Peyer's patch (tissue), 4 donors: ENCODE results near the gene BHLHE41. TPM values are rescaled to one million over a fixed set of nuclear protein-coding genes. Genes with fewer than 3 reads are reported as not detected.
A peak's percentile ranks its signal among the peaks of the same experiment; 100 is the strongest.

Experiments used
- DNase-seq, 3 donors: peaks; one replicate each; pipeline ENCODE4 v3.0.0-alpha.2; 2017 to 2019
- H3K27ac ChIP-seq, 4 donors: fragments of 200-600 bp; sonication (generic); one replicate each; pipeline ENCODE4 v1.5.1; 2016 to 2019
- H3K27me3 ChIP-seq, 2 donors: fragments of 200-600 bp; sonication (generic); one replicate each; pipeline ENCODE4 v1.5.1; 2019
- H3K36me3 ChIP-seq, 3 donors: fragments of 200-600 bp; sonication (generic); one replicate each; pipeline ENCODE4 v1.5.1; 2016 to 2019
- H3K4me1 ChIP-seq, 4 donors: fragments of 200-600 bp; sonication (generic); one replicate each; pipeline ENCODE4 v1.5.1; 2016 to 2019
- H3K4me3 ChIP-seq, 4 donors: fragments of 200-600 bp; sonication (generic); 1 replicate in 3 of 4; 2 replicates in 1 of 4; pipeline ENCODE4 v1.5.1; 2016 to 2019; ENCODE audit warnings: mild to moderate bottlenecking in 1 of 4
- H3K9me3 ChIP-seq, 4 donors: fragments of 200-600 bp; sonication (generic); one replicate each; pipeline ENCODE4 v1.5.1; 2016 to 2019; ENCODE audit warnings: mild to moderate bottlenecking in 1 of 4
- POLR2A ChIP-seq, 2 donors: fragments of 450-650 bp; IDR thresholded peaks; one replicate each; pipeline ENCODE4 v1.5.1; 2017; ENCODE audit warnings: antibody characterized with exemption in 2 of 2, mild to moderate bottlenecking in 2 of 2, moderate library complexity in 2 of 2
- total RNA-seq, 4 donors: library from RNA; depleted of rRNA; stranded (reverse); fragments of >200 nt; gene quantifications; one replicate each; pipeline ENCODE4 v1.1.0, GENCODE V29; 2016
- TF ChIP-seq, protein P1 (sequence below), 6 experiments: fragments of 450-650 bp in 4 of 6; fragments of 200-600 bp in 2 of 6; sonication (generic) in 1 of 6; IDR thresholded peaks; one replicate each; pipeline ENCODE4 v1.5.1; 2017 to 2019; ENCODE audit warnings: antibody characterized with exemption in 6 of 6, mild to moderate bottlenecking in 3 of 6, moderate library complexity in 1 of 6

Gene BHLHE41
- total RNA-seq, 4 donors from 2014 or later = 0.18 to 11.6 (median 2.2) TPM

DNA sequence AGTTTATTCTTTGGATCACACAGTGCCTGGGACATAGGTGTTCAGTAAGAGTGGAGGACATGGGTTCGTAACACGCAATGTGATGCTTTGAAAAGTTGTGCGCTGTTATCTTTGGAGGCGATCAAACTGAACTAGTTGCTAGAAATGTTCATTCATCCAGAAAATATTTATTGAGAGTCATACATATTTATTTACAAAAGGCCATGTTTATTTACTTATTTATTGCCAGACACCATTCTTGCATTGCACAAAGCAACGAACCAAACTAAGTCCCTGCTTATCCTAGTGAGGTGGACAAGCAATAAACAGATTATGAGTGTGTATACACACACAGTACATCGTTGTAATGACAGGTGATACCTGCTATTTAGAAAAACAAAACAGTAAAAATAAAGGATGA lies 12.6 kb downstream of the BHLHE41 start:
- Histone ChIP-seq H3K36me3 (no peaks in the 10 kb centered on the region), H3K27ac (no peak overlapping the region), H3K9me3 (no peaks in the 10 kb centered on the region), H3K4me3 (no peak overlapping the region), H3K4me1 (peaks cover 0 to 18% (median 3%) of the 10 kb centered on the region in 4 donors), H3K27me3 (no peaks in the 10 kb centered on the region)
- TF ChIP-seq, protein P1, sequence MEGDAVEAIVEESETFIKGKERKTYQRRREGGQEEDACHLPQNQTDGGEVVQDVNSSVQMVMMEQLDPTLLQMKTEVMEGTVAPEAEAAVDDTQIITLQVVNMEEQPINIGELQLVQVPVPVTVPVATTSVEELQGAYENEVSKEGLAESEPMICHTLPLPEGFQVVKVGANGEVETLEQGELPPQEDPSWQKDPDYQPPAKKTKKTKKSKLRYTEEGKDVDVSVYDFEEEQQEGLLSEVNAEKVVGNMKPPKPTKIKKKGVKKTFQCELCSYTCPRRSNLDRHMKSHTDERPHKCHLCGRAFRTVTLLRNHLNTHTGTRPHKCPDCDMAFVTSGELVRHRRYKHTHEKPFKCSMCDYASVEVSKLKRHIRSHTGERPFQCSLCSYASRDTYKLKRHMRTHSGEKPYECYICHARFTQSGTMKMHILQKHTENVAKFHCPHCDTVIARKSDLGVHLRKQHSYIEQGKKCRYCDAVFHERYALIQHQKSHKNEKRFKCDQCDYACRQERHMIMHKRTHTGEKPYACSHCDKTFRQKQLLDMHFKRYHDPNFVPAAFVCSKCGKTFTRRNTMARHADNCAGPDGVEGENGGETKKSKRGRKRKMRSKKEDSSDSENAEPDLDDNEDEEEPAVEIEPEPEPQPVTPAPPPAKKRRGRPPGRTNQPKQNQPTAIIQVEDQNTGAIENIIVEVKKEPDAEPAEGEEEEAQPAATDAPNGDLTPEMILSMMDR (IDR thresholded peaks at IDR 0.05) = no peak
- no peak for DNase-seq

DNA sequence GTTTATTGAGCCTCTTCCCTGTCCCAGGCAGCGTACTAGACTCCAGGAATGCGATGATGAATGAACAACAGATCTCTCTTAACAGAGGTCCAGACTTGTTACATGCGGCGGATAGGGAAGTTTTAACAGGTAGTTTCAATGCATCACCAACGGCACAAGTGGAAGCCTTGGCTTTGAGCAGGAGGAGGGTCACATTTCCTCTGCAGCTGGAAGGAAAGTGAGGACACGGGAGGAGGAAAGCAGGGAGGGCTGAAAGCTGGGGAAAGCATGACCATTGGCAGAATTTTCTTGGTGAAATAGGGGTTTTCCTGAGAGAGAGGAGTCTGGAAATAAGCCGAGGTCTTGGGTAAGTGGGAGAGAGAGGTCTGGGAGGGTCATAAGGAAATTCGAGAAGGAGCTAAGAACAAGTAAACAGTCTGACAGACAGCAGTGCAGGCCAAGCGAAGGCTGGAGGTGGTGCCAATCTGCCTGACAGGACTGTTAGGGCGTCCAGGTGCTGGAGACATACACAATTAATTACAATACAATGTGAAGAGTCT lies 15.4 kb downstream of the BHLHE41 start:
- Histone ChIP-seq H3K4me1 (peaks cover 0 to 11% (median 0%) of the 10 kb centered on the region in 4 donors), H3K4me3 (no peak overlapping the region), H3K9me3 (no peaks in the 10 kb centered on the region), H3K36me3 (no peaks in the 10 kb centered on the region), H3K27me3 (no peaks in the 10 kb centered on the region), H3K27ac (peak overlapping the region in 1 of 4 donors; percentile 47)
- no peak for DNase-seq
- TF ChIP-seq POLR2A (IDR thresholded peaks at IDR 0.05) = no peak
- TF ChIP-seq, protein P1 (IDR thresholded peaks at IDR 0.05) = no peak

DNA sequence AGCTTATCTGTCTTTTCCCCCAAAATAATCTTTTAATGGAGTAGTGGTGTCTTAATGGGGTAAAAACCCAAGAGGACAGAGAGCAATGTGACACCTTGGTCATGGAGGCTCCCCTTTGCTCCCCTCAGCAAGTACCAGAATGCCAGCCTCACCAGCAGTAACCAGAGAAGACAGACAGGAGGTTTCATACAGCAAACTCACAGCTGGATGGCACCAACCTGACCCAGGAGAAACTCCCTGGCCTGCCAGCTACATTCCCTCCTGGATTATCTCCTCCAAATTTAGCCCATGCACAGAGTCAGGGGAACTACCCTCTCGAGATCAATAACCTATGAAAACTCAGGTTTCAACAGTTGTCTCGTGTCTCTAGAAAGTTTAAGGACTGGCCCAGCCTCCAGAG lies 15.9 kb downstream of the BHLHE41 start:
- Histone ChIP-seq H3K9me3 (no peaks in the 10 kb centered on the region), H3K36me3 (no peaks in the 10 kb centered on the region), H3K27me3 (no peaks in the 10 kb centered on the region), H3K27ac (peak overlapping the region in 1 of 4 donors; percentile 15), H3K4me3 (no peak overlapping the region), H3K4me1 (peaks cover 0 to 11% (median 0%) of the 10 kb centered on the region in 4 donors)
- DNase-seq = no peak
- TF ChIP-seq, protein P1 (IDR thresholded peaks at IDR 0.05) = no peak
- no peak for TF ChIP-seq POLR2A (IDR thresholded peaks at IDR 0.05)

DNA sequence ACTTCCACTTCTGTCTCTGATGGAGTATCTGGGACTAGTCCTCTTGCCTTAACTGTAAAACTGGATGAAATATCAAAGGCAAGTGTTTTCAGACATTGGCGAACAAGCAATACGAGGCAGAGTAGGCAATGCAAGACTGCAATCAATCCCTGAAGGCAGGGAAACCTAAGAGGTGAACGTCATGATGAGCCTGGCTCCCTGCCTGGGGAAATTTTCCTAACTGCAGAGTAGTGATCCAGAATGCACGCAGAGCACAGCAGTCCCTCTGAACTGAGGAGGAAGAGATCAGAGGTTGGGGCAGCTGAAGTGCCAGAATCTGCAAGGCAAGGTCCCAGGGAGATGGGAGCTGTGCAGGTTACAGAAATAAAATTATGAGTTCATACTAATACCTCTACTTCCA lies 18.5 kb downstream of the BHLHE41 start:
- Histone ChIP-seq H3K36me3 (no peaks in the 10 kb centered on the region), H3K27me3 (no peaks in the 10 kb centered on the region), H3K4me1 (peaks cover 0 to 7% (median 0%) of the 10 kb centered on the region in 4 donors), H3K27ac (no peak overlapping the region), H3K9me3 (no peaks in the 10 kb centered on the region), H3K4me3 (no peak overlapping the region)
- no peak for TF ChIP-seq POLR2A (IDR thresholded peaks at IDR 0.05)
- TF ChIP-seq, protein P1 (IDR thresholded peaks at IDR 0.05) = no peak
- DNase-seq = no peak

DNA sequence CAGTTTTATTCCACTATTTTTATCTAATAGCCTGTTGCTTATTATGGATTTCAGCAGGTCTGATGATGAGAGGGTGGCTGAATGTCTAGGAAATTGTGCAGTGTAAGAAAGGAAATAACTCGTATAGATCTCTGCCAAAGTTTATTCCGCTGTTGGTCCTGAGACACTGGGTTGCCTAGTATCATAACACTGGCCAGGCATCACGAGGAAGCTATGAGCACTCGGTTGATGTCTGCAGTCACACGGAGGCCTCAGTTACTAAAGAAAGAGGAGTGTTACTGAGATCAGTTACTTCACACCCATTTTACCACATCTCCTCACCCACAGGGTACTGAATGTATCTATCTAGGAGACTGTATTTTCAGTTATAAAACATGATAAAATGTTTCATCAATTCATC lies 21.9 kb downstream of the BHLHE41 start:
- no peak overlapping the region for H3K4me3 ChIP-seq
- no peaks in the 10 kb centered on the region for H3K9me3 ChIP-seq
- TF ChIP-seq POLR2A (IDR thresholded peaks at IDR 0.05) = no peak
- TF ChIP-seq, protein P1 (IDR thresholded peaks at IDR 0.05) = no peak
- peaks cover 0 to 7% (median 0%) of the 10 kb centered on the region in 4 donors for H3K4me1 ChIP-seq
- no peaks in the 10 kb centered on the region for H3K27me3 ChIP-seq
- H3K36me3 ChIP-seq = no peaks in the 10 kb centered on the region
- DNase-seq = no peak
- H3K27ac ChIP-seq = no peak overlapping the region

DNA sequence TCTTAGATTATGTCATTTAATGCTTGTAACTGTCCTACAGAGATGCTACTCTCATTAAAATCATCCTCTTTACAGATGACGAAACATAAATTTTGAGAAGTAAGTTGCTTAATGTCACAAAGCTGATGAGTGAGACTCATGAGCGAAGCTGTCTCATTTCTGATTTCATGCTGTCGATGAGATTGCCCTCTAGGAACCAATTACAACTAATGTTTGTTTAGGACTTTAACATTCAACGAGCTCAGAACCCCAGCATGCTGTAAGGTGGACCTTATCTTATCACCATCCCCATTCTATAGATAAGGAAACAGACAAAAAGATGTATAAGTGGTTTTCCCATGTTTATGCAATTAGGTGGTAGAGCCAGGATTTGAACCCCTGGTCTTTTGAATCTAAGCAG lies 23.1 kb downstream of the BHLHE41 start:
- DNase-seq = no peak
- H3K9me3 ChIP-seq = no peaks in the 10 kb centered on the region
- peak overlapping the region in 1 of 4 donors; percentile 69 for H3K27ac ChIP-seq
- no peak overlapping the region for H3K4me3 ChIP-seq
- peaks cover 0 to 7% (median 0%) of the 10 kb centered on the region in 4 donors for H3K4me1 ChIP-seq
- TF ChIP-seq POLR2A (IDR thresholded peaks at IDR 0.05) = no peak
- TF ChIP-seq, protein P1 (IDR thresholded peaks at IDR 0.05) = no peak
- no peaks in the 10 kb centered on the region for H3K27me3 ChIP-seq
- H3K36me3 ChIP-seq = no peaks in the 10 kb centered on the region
